Psoas muscle (tissue), 8 donors: ENCODE data around the gene SMURF1. TPM values are rescaled to one million over a fixed set of nuclear protein-coding genes. Genes with fewer than 3 reads are reported as not detected.
"Not testable (repeated sequence)": the region's sequence is repeated elsewhere in the genome, so short reads cannot be mapped to it uniquely, and the experiment has no call there.

ENCODE experiments used
- ATAC-seq, 4 donors: fragments of 200-7000 bp; cut with Tn5 transposase; one replicate each; pipeline ENCODE4 v1.9.1; 2020; ENCODE audit warnings: moderate library complexity in 3 of 4, mild to moderate bottlenecking in 2 of 4
- DNase-seq, 2 donors: peaks; one replicate each; pipeline ENCODE4 v3.0.0-alpha.2; 2020
- H3K27ac ChIP-seq: fragments of 200-600 bp; one replicate; pipeline ENCODE4 v1.8.0; 2022
- H3K27me3 ChIP-seq, 3 donors: fragments of 200-600 bp in 1 of 3; one replicate each; pipeline versions ENCODE4 v1.6.1 to v1.8.0; 2013 to 2022; ENCODE audit warnings: low read length in 2 of 3, mild to moderate bottlenecking in 2 of 3, moderate library complexity in 1 of 3; ENCODE audit not compliant: insufficient read depth in 3 of 3
- H3K36me3 ChIP-seq, 2 donors: fragments of 200-600 bp in 1 of 2; one replicate each; pipeline versions ENCODE4 v1.6.1 to v1.8.0; 2013 to 2022; ENCODE audit warnings: low read depth in 1 of 2, mild to moderate bottlenecking in 1 of 2, moderate library complexity in 1 of 2; ENCODE audit not compliant: insufficient read depth in 1 of 2
- H3K4me1 ChIP-seq: fragments of 200-600 bp; one replicate; pipeline ENCODE4 v1.8.0; 2022
- H3K4me3 ChIP-seq: fragments of 200-600 bp; one replicate; pipeline ENCODE4 v1.8.0; 2022; ENCODE audit warnings: mild to moderate bottlenecking
- H3K9me3 ChIP-seq: fragments of 200-600 bp; one replicate; pipeline ENCODE4 v1.8.0; 2022
- CTCF ChIP-seq: fragments of 200-600 bp; IDR thresholded peaks from one replicate; pipeline ENCODE4 v1.8.0; 2022; ENCODE audit warnings: antibody characterized with exemption
- WGBS, 3 donors: extraction: QIAGEN DNeasy Blood & Tissue Kit; methylation state at CpG; one replicate each; pipeline versions ENCODE4 v1.1.6 to v1.1.7; 2013; 5-methylcytosine and 5-hydroxymethylcytosine counted together
- intact Hi-C, 2 donors: fragments of 100-400 bp; cut with DNase I; formaldehyde crosslinking; loops; one replicate each; pipeline versions ENCODE4 v1.11.0 to v1.14.2; 2022
- polyA plus RNA-seq, 3 donors: library from polyadenylated mRNA; stranded (reverse); fragments of 200-250 nt; gene quantifications; one replicate each; pipeline ENCODE4 v1.2.3, GENCODE V29; 2013
- total RNA-seq, 4 donors: library from RNA; stranded (reverse); fragmentation: NEBNext Ultra II Directional in 2 of 4; extraction: Animal tissue kit (Norgen Biotek cat#: 25700) in 2 of 4; gene quantifications; one replicate each; pipeline versions ENCODE4 v1.2.1 to v1.2.4, GENCODE V29; 2021 to 2023
- donor health status: healthy with polysubstance abuse.
- donor health status: DM: no; HTN: no; CAD: no; lungs with moderate emphysema.
- donor health status: Bipolar disorder and iron deficiency.
- donor health status: healthy.
- donor health status: DM: yes; HTN: yes; CAD: no.
- donor health status: DM: no; HTN: no; CAD: no.
- donor health status: DM: no; HTN: no; CAD: no.
- donor health status: DM: yes; HTN: yes; CAD: no.

Gene SMURF1
- total and polyA plus RNA-seq, 7 donors = 5.8 to 16.9 (median 10.2) TPM

- no peak for TF ChIP-seq CTCF
- 72 to 82% (median 80%) methylated on average over 8 of the region's 8 CpGs for WGBS, 3 donors
These were observed 23.2 kb upstream of the SMURF1 start for GRCh38 chr7:99167072-99167471.

GRCh38 chr7:99165816-99166215 is 21.9 kb upstream of the SMURF1 start:
- WGBS, 3 donors = 65 to 73% (median 71%) methylated on average over 3 of the region's 3 CpGs
- no peak overlapping the region for H3K4me3 ChIP-seq
- H3K36me3 ChIP-seq = no peaks in the 10 kb centered on the region
- H3K27me3 ChIP-seq = no peaks in the 10 kb centered on the region
- intact Hi-C loops = no loop called here
- H3K27ac ChIP-seq = no peak overlapping the region
- no peaks in the 10 kb centered on the region for H3K9me3 ChIP-seq
- no peak for TF ChIP-seq CTCF
- ATAC-seq (no peak), DNase-seq (no peak)
- H3K4me1 ChIP-seq = no peaks in the 10 kb centered on the region

More at GRCh38 chr7:99167072-99167471, 23.2 kb upstream of the SMURF1 start:
- ATAC-seq (no peak), DNase-seq (no peak)
- Histone ChIP-seq H3K4me3 (no peak overlapping the region), H3K9me3 (no peaks in the 10 kb centered on the region), H3K4me1 (no peaks in the 10 kb centered on the region), H3K27me3 (no peaks in the 10 kb centered on the region), H3K36me3 (no peaks in the 10 kb centered on the region), H3K27ac (no peak overlapping the region)
- intact Hi-C loops = no loop called here

- WGBS, 3 donors = 85 to 91% (median 87%) methylated on average over 4 of the region's 4 CpGs
- intact Hi-C loops, H3K36me3 ChIP-seq, H3K4me1 ChIP-seq, ATAC-seq, H3K27ac ChIP-seq, DNase-seq, H3K27me3 ChIP-seq, H3K9me3 ChIP-seq, H3K4me3 ChIP-seq: not testable (repeated sequence)
These were observed 19.8 kb upstream of the SMURF1 start for GRCh38 chr7:99163669-99164068.

GRCh38 chr7:99156649-99157048 is 12.7 kb upstream of the SMURF1 start:
- Histone ChIP-seq H3K27me3 (no peaks in the 10 kb centered on the region), H3K9me3 (no peaks in the 10 kb centered on the region), H3K4me1 (no peaks in the 10 kb centered on the region), H3K4me3 (no peak overlapping the region), H3K27ac (no peak overlapping the region), H3K36me3 (no peaks in the 10 kb centered on the region)
- intact Hi-C loops = no loop called here
- ATAC-seq (no peak), DNase-seq (no peak)
- no peak for TF ChIP-seq CTCF

- Histone ChIP-seq H3K9me3 (no peaks in the 10 kb centered on the region), H3K27ac (no peak overlapping the region), H3K4me3 (no peak overlapping the region), H3K36me3 (no peaks in the 10 kb centered on the region), H3K27me3 (no peaks in the 10 kb centered on the region), H3K4me1 (no peaks in the 10 kb centered on the region)
- intact Hi-C loops = no loop called here
- no peak for DNase-seq
- no peak for ATAC-seq
- no peak for TF ChIP-seq CTCF
- 47 to 74% (median 55%) methylated on average over 1 of the region's 1 CpG for WGBS, 3 donors
These were observed 11.3 kb upstream of the SMURF1 start for GRCh38 chr7:99155211-99155610.
